LNCAP (cell line): ENCODE measurements around the gene PBX1.

Experiments
- TF ChIP-seq, protein P1 (sequence below): fragments of 450-650 bp; IDR thresholded peaks from 2 replicates; pipeline ENCODE4 v1.5.1; 2017; ENCODE audit warnings: mild to moderate bottlenecking

Gene PBX1

DNA sequence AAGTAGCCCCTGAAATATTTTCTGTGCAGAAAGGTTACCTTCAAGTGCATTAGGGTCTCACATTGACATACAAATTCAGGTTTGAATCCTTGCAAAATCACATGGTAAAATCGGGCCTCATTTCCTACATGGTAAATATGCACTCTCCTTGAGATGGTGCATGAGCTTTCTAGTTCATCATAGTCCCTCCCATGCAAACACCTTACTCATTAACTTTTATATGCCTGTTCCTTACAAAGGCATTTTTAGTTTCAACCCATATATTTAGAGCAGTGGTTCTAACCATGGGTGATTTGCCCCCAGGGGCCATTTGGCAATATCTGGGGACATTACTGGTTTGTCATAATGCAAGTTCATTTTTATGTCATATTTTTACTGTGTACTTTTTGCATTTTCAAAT, 37.2 kb downstream of the PBX1 start:
- TF ChIP-seq, protein P1, sequence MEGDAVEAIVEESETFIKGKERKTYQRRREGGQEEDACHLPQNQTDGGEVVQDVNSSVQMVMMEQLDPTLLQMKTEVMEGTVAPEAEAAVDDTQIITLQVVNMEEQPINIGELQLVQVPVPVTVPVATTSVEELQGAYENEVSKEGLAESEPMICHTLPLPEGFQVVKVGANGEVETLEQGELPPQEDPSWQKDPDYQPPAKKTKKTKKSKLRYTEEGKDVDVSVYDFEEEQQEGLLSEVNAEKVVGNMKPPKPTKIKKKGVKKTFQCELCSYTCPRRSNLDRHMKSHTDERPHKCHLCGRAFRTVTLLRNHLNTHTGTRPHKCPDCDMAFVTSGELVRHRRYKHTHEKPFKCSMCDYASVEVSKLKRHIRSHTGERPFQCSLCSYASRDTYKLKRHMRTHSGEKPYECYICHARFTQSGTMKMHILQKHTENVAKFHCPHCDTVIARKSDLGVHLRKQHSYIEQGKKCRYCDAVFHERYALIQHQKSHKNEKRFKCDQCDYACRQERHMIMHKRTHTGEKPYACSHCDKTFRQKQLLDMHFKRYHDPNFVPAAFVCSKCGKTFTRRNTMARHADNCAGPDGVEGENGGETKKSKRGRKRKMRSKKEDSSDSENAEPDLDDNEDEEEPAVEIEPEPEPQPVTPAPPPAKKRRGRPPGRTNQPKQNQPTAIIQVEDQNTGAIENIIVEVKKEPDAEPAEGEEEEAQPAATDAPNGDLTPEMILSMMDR, result no peak

DNA sequence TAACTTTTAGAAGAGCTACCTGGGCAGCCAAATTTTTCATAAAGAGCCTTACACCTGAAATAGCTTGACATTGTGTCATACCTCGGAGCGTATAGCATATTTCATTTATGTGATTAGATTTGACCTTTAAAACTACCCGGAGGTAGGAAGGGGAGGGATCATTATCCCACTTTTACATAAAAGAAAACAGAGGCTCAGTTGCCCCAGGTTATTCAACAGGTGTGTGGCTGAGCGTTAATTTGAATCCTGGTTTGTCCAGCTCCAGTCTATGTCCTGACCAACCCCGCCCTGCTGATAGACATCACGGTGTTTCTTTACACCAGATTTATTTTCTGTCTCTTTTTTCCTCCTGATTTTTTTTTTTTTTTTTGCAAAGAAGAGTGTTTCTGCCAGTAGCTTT, 39.7 kb downstream of the PBX1 start:
- TF ChIP-seq, protein P1, result no peak

DNA sequence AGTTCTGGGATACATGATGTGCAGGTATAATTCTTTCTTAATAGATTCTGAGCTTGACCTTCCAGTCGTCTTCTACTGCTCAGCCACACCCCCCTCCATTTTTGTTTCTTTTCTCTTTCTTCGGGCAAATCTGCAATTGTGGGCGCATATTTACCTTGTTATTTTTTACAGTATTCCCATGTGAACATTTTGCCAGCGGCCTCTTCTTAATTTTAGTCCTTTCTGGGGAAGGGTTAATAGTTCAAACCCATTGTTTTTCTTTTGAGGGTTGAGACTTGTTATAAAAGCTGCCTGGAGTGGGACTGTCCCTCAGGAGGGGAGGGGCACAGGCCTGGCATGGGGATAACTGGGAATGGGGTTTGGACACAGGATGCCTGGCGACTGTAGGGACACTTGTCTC, 40.3 kb downstream of the PBX1 start:
- TF ChIP-seq, protein P1, result no peak

DNA sequence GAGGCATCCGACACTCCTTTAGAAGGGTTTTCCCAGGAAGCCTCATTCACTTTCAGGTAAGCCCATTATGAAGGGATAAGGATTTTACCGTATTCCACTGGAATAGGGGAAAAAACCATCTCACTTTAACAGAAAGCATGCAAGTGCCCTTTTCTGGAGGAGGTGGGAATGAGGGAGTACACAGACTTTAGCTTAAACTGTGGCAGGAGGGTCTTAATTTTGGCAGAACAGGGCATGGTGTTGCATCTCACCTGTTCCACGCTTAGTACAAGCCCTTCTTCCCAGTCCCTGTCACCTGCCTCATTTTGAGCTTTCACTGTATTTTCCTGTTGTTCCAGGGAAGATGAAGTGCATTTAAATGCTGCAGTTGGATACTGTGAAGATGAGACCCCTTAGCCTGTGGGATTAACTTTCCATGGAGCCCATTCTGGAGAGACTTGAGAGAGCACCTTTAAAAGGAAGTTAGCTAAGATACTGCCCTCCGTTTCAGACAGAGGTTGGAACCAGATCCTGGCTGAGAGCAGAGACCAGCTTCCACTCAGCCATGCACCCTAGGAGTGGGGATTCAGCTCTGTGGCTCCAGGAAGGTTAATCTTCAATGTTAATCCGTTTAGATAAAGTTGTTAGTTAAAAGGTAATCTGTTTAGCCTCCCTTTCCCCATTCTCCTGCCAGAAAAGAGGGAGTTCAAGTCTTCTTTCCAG, 42.6 kb downstream of the PBX1 start:
- TF ChIP-seq, protein P1, result no peak

DNA sequence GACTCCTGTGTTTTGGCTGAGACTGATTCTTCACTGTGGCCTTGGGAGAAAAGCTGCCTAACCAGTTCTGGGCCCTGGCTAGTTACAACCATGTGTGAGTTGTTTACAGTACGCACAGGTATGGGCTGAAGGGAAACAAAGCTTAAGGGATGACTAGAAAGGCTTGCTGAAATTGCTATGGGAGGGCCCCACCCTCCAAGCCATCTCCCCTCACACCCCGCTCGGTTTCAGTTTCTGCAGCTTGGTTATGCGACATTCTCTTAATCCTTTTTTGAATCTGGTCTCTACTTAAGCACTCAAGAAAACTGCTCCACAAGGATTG, 43.1 kb downstream of the PBX1 start:
- TF ChIP-seq, protein P1, result no peak

DNA sequence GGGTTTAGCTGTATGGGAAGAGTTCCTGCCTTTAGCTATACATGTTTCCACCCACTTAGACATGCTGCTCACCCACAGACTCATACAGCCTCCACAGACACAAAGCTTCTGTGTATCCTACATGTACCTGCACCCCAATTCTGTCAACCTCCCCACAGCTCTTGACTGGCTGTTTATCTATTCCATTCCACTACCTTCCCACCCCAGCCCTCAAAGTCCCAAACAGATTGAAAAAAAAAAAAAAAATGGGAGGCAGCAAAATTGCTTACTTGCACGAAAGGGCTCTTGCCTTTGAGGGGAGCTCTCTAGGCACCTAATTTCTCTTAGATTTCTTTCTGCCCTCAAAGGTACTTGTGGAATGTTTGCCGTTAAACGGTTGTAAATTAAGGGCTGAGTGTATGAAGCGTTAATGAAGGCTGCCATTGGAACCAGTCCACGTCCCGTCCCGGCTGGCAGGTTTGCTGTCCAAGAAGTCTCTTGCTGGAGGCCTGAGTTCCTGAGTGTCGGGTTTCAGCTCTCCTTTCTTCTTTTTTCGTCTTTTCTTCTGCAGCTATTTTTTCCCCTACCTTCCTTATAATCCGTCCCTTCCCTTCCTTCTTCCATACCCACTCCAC, 43.6 kb downstream of the PBX1 start:
- TF ChIP-seq, protein P1, result no peak

DNA sequence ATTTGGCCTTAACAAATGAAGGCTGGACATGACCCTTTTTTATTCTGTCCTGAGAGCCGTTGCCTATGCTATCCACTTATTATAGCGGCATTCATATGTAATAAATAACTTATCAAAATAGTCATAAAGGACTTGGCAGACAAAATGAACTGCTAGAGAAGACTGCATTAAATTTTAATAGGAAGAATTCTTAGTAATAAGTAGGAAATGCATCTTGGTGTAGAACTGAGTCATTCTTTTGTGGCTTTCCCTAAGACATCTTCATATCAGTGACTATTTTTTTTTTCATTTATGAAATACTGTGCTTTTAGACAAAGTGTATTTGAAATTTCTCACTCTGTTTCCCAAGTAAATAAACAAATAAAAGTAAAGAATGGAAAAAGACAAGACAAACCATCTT, 45.6 kb downstream of the PBX1 start:
- TF ChIP-seq, protein P1, result no peak
